DOHH2 (cell line): ENCODE results near the gene OR4D1.
A peak's percentile ranks its signal among the peaks of the same experiment; 100 is the strongest.

Experiments
- EZH2phosphoT487 ChIP-seq: fragments of 200-600 bp; sonication (generic); IDR thresholded peaks from 2 replicates; pipeline ENCODE4 v1.6.1; 2017; ENCODE audit warnings: borderline replicate concordance, mild to moderate bottlenecking, antibody characterized with exemption, low read length, moderate library complexity, mixed read lengths
- TF ChIP-seq, protein P1 (sequence below): fragments of 200-600 bp; sonication (generic); IDR thresholded peaks from one replicate; pipeline ENCODE4 v1.5.1; 2014; ENCODE audit warnings: antibody characterized with exemption, mild to moderate bottlenecking, low read depth, low read length; ENCODE audit not compliant: poor library complexity, severe bottlenecking

DNA sequence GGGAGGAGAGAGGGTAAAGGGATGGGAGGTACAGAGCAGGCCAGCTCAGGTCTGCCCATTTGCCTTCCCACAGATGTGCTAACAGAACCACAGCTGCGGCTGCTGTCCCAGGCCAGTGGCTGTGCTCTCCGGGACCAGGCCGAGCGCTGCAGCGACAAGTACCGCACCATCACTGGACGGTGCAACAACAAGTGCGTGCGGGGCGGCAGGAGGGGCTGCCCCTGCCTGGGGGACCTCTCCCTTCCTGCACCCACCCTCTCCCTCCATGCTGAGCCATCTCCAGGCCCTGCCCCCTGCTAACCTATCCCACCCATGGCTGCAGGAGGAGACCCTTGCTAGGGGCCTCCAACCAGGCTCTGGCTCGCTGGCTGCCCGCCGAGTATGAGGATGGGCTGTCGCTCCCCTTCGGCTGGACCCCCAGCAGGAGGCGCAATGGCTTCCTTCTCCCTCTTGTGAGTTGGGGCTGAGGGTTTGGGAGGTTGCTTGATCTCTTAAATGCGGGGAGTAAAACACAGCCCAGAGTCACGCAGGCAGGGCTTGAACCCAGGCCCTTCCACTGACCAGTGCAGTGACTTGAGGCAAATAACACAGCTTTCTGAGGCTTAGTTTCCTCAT is 45.6 kb downstream of the OR4D1 start:
- TF ChIP-seq, protein P1, sequence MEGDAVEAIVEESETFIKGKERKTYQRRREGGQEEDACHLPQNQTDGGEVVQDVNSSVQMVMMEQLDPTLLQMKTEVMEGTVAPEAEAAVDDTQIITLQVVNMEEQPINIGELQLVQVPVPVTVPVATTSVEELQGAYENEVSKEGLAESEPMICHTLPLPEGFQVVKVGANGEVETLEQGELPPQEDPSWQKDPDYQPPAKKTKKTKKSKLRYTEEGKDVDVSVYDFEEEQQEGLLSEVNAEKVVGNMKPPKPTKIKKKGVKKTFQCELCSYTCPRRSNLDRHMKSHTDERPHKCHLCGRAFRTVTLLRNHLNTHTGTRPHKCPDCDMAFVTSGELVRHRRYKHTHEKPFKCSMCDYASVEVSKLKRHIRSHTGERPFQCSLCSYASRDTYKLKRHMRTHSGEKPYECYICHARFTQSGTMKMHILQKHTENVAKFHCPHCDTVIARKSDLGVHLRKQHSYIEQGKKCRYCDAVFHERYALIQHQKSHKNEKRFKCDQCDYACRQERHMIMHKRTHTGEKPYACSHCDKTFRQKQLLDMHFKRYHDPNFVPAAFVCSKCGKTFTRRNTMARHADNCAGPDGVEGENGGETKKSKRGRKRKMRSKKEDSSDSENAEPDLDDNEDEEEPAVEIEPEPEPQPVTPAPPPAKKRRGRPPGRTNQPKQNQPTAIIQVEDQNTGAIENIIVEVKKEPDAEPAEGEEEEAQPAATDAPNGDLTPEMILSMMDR: peak; percentile 25
- no peak for TF ChIP-seq EZH2phosphoT487
